ENCODE data around the gene PANK3. TPM values are rescaled to one million over a fixed set of nuclear protein-coding genes. Genes with fewer than 3 reads are reported as not detected.

The PANK3 gene
- polyA plus RNA-seq, 5 donors: 31.9 to 59.1 (median 50.6) TPM

Other genes with a start within 250 kb of the PANK3 start
- gene RARS1, start 92.9 kb downstream of the PANK3 start, polyA plus RNA-seq (ENCODE audit: insufficient read depth in 1 of 5, insufficient read length in 5 of 5, low replicate concordance in 1 of 5): 10 to 100 TPM; 64.8 to 90.8 (median 73.5) TPM
- under 1 TPM; 0.29 to 0.60 (median 0.55) TPM for gene FBLL1, start 50.1 kb downstream of the PANK3 start, polyA plus RNA-seq (ENCODE audit: insufficient read depth in 1 of 5, insufficient read length in 5 of 5, low replicate concordance in 1 of 5)

Data from right lung (tissue), 5 donors.